ENCODE results near the gene CANT1.

GRCh38 chr17:78992542-78993212, 16.9 kb downstream of the CANT1 start:
- TF ChIP-seq CTCF (IDR thresholded peaks at IDR 0.05; ENCODE audit: insufficient read depth, low read depth, low read length) (no peak), EZH2 (IDR thresholded peaks at IDR 0.05; ENCODE audit: insufficient read depth, low read length) (no peak)

All from astrocyte (in vitro differentiated cells and primary cell).